ENCODE measurements around the gene SLC2A4RG. TPM values are rescaled to one million over a fixed set of nuclear protein-coding genes. Genes with fewer than 3 reads are reported as not detected.

SLC2A4RG gene
- total and polyA plus RNA-seq, 2 of the 13 experiments (the other 11 are each of a cell fraction or from before 2014, with no cell fraction given): 91.4 to 95.9 TPM

- TF ChIP-seq ZNF687 (CRISPR knock-in tag; IDR thresholded peaks at IDR 0.05) (peak; percentile 63), PATZ1 (CRISPR knock-in tag; IDR thresholded peaks at IDR 0.05) (peak; percentile 59), SIN3B (IDR thresholded peaks at IDR 0.05; ENCODE audit: low read length) (no peak), THAP9 (CRISPR knock-in tag; IDR thresholded peaks at IDR 0.05; ENCODE audit: borderline replicate concordance) (no peak), ZNF841 (CRISPR knock-in tag; IDR thresholded peaks at IDR 0.05; ENCODE audit: borderline replicate concordance) (no peak), ZNF326 (CRISPR knock-in tag; IDR thresholded peaks at IDR 0.05; ENCODE audit: borderline replicate concordance) (no peak), ZSCAN21 (CRISPR knock-in tag; IDR thresholded peaks at IDR 0.05; ENCODE audit: borderline replicate concordance) (no peak), ZMYM2 (CRISPR knock-in tag; IDR thresholded peaks at IDR 0.05) (no peak), PHB2 (IDR thresholded peaks at IDR 0.05; ENCODE audit: partially characterized antibody) (no peak), POLR2A (IDR thresholded peaks at IDR 0.05; ENCODE audit: insufficient read depth in 1 of 2, low read depth in 2 of 2, low read length in 2 of 2) (no peak), ZNF660 (CRISPR knock-in tag; IDR thresholded peaks at IDR 0.05; ENCODE audit: borderline replicate concordance, low read depth) (no peak), FOXO4 (CRISPR knock-in tag; conservative IDR thresholded peaks at IDR 0.05) (no peak), GLMP (CRISPR knock-in tag; IDR thresholded peaks at IDR 0.05; ENCODE audit: borderline replicate concordance) (no peak), TP53 (CRISPR knock-in tag; conservative IDR thresholded peaks at IDR 0.05) (no peak), IRF2 (CRISPR knock-in tag; IDR thresholded peaks at IDR 0.05) (0 out of 2 replicates have a peak, but pooled peaks have one; percentile 46), ARNT2 (CRISPR knock-in tag; IDR thresholded peaks at IDR 0.05; ENCODE audit: low read depth) (no peak), NFKBIZ (CRISPR knock-in tag; IDR thresholded peaks at IDR 0.05) (no peak), TBL1XR1 (IDR thresholded peaks at IDR 0.05; ENCODE audit: borderline replicate concordance, low read length, partially characterized antibody) (no peak)
Measured at GRCh38 chr20:63782051-63782471, 42.5 kb downstream of the SLC2A4RG start (continued).

Data from HepG2 (cell line).